Measurements from ENCODE around the gene ABTB1. TPM values are rescaled to one million over a fixed set of nuclear protein-coding genes. Genes with fewer than 3 reads are reported as not detected.

The ABTB1 gene
- total RNA-seq, 4 donors from 2014 or later: 17.6 to 91.9 (median 51.3) TPM

DNA sequence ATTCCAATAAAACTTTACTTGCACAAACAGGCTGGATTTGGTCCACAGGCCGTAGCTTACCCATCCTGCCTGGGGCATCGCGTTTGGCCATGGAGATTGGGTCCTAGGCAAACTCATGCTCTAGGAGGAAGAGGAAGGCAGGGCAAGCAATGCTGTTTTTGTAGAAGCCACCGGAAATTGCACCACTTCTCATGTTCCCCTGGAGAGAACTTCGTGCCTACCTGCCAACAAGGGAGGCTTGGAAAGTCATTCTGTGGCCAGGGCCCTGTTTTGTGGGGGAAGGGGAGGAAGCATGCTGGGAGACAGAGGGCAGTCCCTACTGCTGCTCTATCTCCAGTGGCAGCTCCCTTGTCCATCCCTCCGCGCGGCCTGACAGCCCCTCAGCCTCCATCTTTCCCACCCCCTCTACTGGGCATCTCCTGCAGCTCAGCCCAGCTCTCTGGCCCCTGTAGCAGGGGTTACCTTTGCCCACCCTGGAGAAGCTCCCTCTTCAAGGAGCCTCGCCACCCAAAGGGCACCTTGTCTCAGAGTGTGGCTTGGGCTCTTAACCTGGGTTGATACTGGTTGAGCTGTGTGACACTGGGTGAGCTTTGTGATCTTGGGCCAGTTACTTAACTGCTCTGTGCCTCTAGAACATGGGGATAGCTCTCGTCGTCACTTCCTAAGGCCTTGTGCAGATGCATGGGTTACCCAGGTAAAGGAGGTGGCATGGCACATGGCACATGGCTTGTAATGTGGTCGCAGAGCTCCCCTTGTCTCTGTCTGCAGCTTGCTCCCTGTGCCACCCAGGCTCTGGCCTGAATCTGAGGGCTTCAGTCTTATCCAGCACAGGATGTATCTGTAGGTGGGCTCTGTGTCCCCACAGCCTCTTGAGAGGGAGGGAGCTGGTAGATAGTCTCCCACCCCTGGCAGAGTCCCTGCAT is 6.1 kb downstream of the ABTB1 start:
- TF ChIP-seq, protein P1, sequence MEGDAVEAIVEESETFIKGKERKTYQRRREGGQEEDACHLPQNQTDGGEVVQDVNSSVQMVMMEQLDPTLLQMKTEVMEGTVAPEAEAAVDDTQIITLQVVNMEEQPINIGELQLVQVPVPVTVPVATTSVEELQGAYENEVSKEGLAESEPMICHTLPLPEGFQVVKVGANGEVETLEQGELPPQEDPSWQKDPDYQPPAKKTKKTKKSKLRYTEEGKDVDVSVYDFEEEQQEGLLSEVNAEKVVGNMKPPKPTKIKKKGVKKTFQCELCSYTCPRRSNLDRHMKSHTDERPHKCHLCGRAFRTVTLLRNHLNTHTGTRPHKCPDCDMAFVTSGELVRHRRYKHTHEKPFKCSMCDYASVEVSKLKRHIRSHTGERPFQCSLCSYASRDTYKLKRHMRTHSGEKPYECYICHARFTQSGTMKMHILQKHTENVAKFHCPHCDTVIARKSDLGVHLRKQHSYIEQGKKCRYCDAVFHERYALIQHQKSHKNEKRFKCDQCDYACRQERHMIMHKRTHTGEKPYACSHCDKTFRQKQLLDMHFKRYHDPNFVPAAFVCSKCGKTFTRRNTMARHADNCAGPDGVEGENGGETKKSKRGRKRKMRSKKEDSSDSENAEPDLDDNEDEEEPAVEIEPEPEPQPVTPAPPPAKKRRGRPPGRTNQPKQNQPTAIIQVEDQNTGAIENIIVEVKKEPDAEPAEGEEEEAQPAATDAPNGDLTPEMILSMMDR (IDR thresholded peaks at IDR 0.05; ENCODE audit: low read depth): no peak

DNA sequence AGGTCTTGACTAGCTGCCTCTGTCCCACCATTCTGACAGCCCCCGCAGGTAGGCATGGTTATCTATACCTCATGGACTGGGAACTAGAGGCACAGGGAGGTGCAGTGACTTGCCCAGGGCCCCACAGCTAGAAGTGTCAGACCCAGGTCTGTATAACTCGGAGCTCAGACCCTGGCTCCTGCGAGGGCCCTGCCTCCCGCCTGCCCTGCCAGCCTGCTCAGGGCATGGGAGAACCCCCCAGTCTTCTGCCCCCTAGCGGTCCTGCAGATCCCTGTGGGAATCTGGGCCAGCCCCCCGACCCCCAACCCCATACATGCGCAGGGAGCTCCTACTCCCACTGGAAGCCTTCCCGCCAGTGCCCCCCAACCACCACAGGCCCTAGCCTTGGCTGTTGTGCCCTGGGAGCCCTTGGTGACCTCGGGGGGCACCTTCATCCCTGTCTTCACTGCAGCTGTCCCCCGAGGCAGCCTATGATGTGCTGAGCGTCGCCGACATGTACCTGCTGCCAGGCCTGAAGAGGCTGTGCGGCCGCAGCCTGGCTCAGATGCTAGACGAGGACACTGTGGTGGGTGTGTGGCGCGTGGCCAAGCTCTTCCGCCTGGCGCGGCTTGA is 6.9 kb downstream of the ABTB1 start:
- TF ChIP-seq, protein P1 (IDR thresholded peaks at IDR 0.05; ENCODE audit: low read depth): no peak

DNA sequence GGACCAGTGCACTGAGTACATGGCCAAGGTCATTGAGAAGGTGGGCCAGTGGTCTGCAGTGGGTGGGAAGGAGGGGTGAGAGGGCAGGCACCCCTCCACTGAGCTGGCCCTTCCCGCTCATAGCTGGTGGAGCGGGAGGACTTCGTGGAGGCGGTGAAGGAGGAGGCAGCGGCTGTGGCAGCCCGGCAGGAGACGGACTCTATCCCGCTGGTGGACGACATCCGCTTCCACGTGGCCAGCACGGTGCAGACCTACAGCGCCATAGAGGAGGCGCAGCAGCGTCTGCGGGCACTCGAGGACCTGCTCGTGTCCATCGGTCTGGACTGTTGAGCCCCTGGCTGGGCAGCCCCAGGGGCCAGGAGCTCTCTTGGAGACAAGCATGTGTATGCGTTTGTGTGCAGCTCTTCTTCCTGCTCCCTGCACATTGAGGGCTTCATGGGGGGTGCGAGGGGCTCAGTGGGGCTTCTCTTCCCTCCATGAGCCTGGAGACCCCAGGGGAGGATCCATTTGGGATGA is 7.5 kb downstream of the ABTB1 start:
- TF ChIP-seq, protein P1 (IDR thresholded peaks at IDR 0.05; ENCODE audit: low read depth): no peak

DNA sequence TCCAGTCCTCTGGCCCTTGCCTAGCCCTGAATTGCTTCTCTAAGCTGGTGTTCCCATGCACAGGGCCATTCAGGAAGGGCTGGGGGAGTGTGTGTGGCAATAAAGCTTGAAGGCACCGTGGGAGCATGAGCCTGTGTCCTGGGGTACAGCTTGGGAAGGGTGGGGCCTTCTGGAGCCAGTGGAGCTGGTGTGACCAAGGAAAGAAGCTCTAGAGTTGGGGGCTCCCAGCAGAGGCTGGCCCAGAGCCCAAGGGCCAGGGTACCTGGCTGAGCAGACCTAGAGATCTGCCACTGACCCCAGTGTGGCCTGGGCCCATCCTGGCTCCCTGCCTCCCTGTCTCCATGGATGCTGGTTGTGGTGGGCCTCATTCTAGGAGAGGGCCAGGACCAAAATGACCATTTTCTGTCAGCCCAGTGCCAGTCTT is 8.1 kb downstream of the ABTB1 start:
- TF ChIP-seq, protein P1 (IDR thresholded peaks at IDR 0.05; ENCODE audit: low read depth): no peak

DNA sequence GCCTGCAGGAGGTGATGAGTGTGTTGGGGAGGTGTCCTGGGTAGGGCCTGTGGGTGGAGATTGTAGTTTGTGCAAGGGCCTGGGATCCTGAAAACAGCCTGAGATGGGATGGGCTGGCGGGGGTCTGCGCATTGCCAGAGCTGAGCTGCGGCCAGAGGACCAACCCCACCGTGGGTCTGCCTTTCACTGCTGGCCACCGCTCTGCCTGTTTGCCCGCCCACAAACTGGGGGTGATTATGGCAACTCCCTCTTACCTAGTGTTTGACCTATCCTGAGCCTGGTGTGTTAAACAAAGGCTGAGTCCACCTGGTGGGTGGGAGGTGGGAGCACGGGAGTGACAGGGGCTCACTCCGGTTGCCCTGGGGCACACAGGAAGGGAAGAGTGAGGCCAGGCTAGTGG is 9.8 kb downstream of the ABTB1 start:
- TF ChIP-seq, protein P1 (IDR thresholded peaks at IDR 0.05; ENCODE audit: low read depth): no peak

DNA sequence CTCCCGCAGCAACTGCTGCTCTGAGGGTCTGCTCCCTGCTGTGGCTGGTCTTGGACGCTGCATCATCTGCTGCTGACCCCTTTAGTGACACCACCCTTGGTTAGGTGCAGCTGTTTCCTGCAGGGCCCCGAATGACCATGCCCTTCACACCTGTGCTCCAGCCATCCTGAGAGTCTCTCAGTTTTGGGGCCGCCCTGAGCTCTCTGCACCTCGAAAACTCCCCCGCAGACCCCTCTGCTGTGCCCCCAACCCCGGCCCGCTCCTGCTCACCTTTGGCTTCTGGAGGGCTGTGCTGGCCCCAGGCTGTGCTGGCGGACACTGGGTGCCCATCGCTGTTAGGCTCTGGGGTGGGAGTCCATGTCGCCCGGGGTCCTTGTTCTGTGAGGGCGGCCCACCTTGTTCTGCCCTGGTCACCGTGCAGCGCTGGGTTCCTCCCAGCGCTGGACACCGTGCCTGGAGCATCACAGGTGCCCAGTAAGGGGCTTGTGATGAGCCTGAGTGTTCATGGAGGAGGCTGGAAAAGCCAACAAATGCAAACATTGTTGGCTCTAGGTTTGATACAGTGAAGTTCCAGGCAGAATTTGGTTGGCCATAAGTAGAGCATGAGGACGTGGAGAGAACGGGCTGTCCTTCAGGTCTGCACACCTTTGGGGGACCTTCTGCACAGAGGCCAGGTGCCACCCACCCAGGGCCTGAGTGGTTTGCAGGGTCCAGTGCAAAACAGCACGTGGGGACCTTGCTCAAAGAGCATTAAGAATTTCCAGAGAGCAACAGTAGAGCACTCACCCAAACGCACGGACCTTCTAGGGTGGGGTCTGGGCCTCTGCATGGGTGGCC is 12.3 kb downstream of the ABTB1 start:
- TF ChIP-seq, protein P1 (IDR thresholded peaks at IDR 0.05; ENCODE audit: low read depth): no peak
